ENCODE data around the gene TUBB4A. TPM values are rescaled to one million over a fixed set of nuclear protein-coding genes. Genes with fewer than 3 reads are reported as not detected.

Gene TUBB4A
- total RNA-seq, 1 experiment from 2014 or later = 18.5 TPM

- ATAC-seq = no peak
- POLR2A ChIA-PET = no interaction called here
- no peak for DNase-seq (ENCODE audit: low spot score)
Observed at GRCh38 chr19:6499052-6499790, 2.9 kb downstream of the TUBB4A start.

More at GRCh38 chr19:6499052-6499790, 2.9 kb downstream of the TUBB4A start:
- TF ChIP-seq ZNF396 (CRISPR knock-in tag; IDR thresholded peaks at IDR 0.05; ENCODE audit: borderline replicate concordance) = no peak
- TF ChIP-seq FOXJ3 (CRISPR knock-in tag; IDR thresholded peaks at IDR 0.05; ENCODE audit: borderline replicate concordance) = no peak
- no peak for TF ChIP-seq NFATC4 (CRISPR knock-in tag; IDR thresholded peaks at IDR 0.05)
- TF ChIP-seq SMAD3 (CRISPR knock-in tag; IDR thresholded peaks at IDR 0.05; ENCODE audit: borderline replicate concordance) = no peak
- no peak for TF ChIP-seq ATF2 (CRISPR knock-in tag; IDR thresholded peaks at IDR 0.05; ENCODE audit: borderline replicate concordance, low read depth)
- no peak for TF ChIP-seq ATF6 (CRISPR knock-in tag; IDR thresholded peaks at IDR 0.05)
- no peak for TF ChIP-seq TEAD4 (CRISPR knock-in tag; IDR thresholded peaks at IDR 0.05)
- TF ChIP-seq NFYB (CRISPR knock-in tag; conservative IDR thresholded peaks at IDR 0.05; ENCODE audit: low read depth) = no peak
- no peak for TF ChIP-seq ZNF671 (CRISPR knock-in tag; IDR thresholded peaks at IDR 0.05)
- TF ChIP-seq ZNF532 (CRISPR knock-in tag; IDR thresholded peaks at IDR 0.05; ENCODE audit: borderline replicate concordance) = no peak
- TF ChIP-seq ZNF425 (CRISPR knock-in tag; conservative IDR thresholded peaks at IDR 0.05) = no peak
- TF ChIP-seq, protein P1, sequence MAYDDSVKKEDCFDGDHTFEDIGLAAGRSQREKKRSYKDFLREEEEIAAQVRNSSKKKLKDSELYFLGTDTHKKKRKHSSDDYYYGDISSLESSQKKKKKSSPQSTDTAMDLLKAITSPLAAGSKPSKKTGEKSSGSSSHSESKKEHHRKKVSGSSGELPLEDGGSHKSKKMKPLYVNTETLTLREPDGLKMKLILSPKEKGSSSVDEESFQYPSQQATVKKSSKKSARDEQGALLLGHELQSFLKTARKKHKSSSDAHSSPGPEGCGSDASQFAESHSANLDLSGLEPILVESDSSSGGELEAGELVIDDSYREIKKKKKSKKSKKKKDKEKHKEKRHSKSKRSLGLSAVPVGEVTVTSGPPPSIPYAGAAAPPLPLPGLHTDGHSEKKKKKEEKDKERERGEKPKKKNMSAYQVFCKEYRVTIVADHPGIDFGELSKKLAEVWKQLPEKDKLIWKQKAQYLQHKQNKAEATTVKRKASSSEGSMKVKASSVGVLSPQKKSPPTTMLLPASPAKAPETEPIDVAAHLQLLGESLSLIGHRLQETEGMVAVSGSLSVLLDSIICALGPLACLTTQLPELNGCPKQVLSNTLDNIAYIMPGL (CRISPR knock-in tag; IDR thresholded peaks at IDR 0.05) = no peak
- no peak for TF ChIP-seq ZNF423 (CRISPR knock-in tag; IDR thresholded peaks at IDR 0.05)
- no peak for TF ChIP-seq NR2C2 (CRISPR knock-in tag; IDR thresholded peaks at IDR 0.05)
- Mint-ChIP-seq H3K36me3 (no peaks in the 10 kb centered on the region), H3K9me3 (no peaks in the 10 kb centered on the region), H3K27me3 (ENCODE audit: low read depth) (peaks cover 28% of the 10 kb centered on the region), H3K4me1 (peaks cover 6% of the 10 kb centered on the region), H3K27ac (no peak overlapping the region), H3K4me3 (no peak overlapping the region)
- CTCF ChIA-PET = interaction anchor here (2.0 kb wide), 1 partner anchor 18 kb away, joined by 4 read pairs; the partner anchor contains the start of gene DENND1C
